NCI-H524 (cell line): ENCODE results near the gene ADCY1.
"Not testable (repeated sequence)": the region's sequence is repeated elsewhere in the genome, so short reads cannot be mapped to it uniquely, and the experiment has no call there.

Experiments used
- DNase-seq, 2 experiments: peaks; one replicate each; lab custom pipeline; 2025; lab: John Stamatoyannopoulos, UW

ADCY1 gene

GRCh38 chr7:45759464-45759863, 185.3 kb downstream of the ADCY1 start:
- not testable (repeated sequence) for DNase-seq

DNA sequence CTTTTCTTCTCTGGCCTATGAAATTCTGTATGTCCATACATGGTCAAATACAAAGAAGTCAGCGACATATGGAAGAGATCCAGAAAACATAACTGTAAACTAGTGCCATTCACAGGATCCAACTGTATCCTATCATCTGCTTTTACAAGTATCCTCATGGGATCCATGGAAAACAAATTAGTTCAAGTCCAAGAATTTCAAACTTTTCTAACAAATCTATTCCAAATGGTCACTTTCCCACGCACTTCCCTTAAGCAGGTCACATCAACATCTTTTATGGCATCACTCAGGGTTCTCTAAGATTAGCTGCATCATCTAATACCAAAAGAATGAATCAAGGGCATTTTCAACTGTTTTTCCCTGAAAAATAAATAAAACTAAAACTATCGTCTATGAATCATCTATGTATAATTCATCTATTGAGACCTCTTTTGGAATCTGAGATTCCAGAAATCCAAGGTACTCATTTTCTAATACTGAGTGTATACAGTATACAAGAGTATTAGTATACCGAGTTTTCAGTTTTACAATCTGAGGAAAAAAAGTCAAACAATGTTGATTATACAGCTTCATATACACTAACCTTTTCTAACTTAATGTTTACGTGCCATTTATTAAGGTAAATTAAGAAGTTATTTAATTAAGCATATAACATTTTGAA, 187.5 kb downstream of the ADCY1 start:
- DNase-seq: not testable (repeated sequence)

DNA sequence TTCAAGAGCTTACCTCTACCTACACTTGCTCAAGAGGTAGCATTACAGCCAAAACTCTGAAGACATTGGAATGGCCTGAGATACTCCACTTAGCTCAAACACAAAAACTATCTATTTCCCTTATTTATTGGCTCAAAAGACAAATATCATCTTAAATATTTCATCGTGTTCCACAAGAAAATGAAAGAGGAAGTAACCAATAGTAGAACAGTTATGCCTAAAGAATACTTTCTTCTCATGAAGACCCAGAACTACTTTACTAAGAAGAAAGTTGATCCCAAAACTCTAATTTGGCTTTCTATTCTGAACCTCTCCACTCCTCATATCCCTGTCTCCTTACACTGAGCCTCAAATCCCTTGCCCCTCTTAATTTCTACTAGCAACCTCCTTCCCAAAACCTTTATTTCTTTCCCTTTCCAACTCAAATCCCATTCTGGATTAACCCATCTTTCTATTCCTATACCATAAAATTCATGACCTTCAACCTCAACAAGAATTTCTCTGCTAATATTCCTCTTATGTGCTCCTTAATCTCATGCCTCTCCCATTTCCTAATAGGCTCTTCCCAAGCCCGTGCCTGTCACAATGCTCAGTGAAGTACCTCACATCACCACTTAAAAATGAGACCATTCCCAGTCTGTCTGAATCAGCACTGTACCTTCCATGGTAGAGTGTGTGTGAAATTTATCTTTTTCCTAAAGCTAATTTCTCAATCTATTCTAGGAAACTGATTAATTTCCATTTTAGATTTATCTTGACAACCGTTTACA, 188.2 kb downstream of the ADCY1 start:
- DNase-seq: not testable (repeated sequence)

GRCh38 chr7:45768516-45769394, 194.6 kb downstream of the ADCY1 start:
- DNase-seq: peak; percentile 87 to 95

- not testable (repeated sequence) for DNase-seq
These were observed 195.5 kb downstream of the ADCY1 start for GRCh38 chr7:45769626-45770025.
